ENCODE results near the gene STARD7.

GRCh38 chr2:96148410-96149217 lies 60.0 kb downstream of the STARD7 start:
- no peak for TF ChIP-seq CTCF (IDR thresholded peaks at IDR 0.05)
- TF ChIP-seq POLR2AphosphoS5 (IDR thresholded peaks at IDR 0.05) = no peak
- no peak for TF ChIP-seq POLR2A (IDR thresholded peaks at IDR 0.05)

Measured in gastroesophageal sphincter (tissue), 3 donors.